ENCODE results near the gene ST3GAL3. TPM values are rescaled to one million over a fixed set of nuclear protein-coding genes. Genes with fewer than 3 reads are reported as not detected.

ST3GAL3 gene
- total and polyA plus RNA-seq, 10 of the 15 experiments (the other 5 are each of a cell fraction or from before 2014, with no cell fraction given): 1.2 to 19.3 (median 11.0) TPM

GRCh38 chr1:43979528-43980254, 272.4 kb downstream of the ST3GAL3 start:
- peaks cover under 1 to 7% of the 10 kb centered on the region in 2 experiments for H3K36me3 ChIP-seq (ENCODE audit: control insufficient read depth in 2 of 2, insufficient read depth in 2 of 2, low read length in 1 of 2)
- H3K9me3 ChIP-seq (replicated peaks; ENCODE audit: control insufficient read depth, insufficient read depth, low read length): no peaks in the 10 kb centered on the region
- ATAC-seq: peak; percentile 51
- FAIRE-seq: peak; percentile 74
- in situ Hi-C loops (cut with MboI) (no loop called here), intact Hi-C loops (cut with micrococcal nuclease; ENCODE audit: unreplicated experiment) (no loop called here)
- peak overlapping the region; percentile 29 for H2AFZ ChIP-seq (ENCODE audit: control insufficient read depth, low read depth, low read length)
- peak overlapping the region; percentile 74 for H3K4me3 ChIP-seq
- TF ChIP-seq RAD51 (IDR thresholded peaks at IDR 0.05) (peak; percentile 25; the same call in 1 of the 2 replicates), HDGF (IDR thresholded peaks at IDR 0.05) (peak; percentile 43; the same call in 1 of the 2 replicates), RUNX3 (IDR thresholded peaks at IDR 0.05; ENCODE audit: low read length) (no peak), USF1 (IDR thresholded peaks at IDR 0.05; ENCODE audit: borderline replicate concordance, extremely low read length, insufficient read depth, low read depth, low read length) (peak; percentile 65), POLR2A (IDR thresholded peaks at IDR 0.05; ENCODE audit: low read depth, low read length) (peak; percentile 71), MAX (IDR thresholded peaks at IDR 0.05; ENCODE audit: low read depth, low read length) (peak; percentile 52; the same call in 1 of the 2 replicates), MYC (IDR thresholded peaks at IDR 0.05; ENCODE audit: insufficient read depth, insufficient read length, insufficient replicate concordance, low read length, severe bottlenecking) (peak; percentile 85), CREM (IDR thresholded peaks at IDR 0.05; ENCODE audit: low read depth) (no peak), BHLHE40 (IDR thresholded peaks at IDR 0.05; ENCODE audit: borderline replicate concordance in 1 of 2, low read depth in 2 of 2, low read length in 1 of 2) (peak in 1 of 2 experiments; percentile 40; a peak in 2 of 4 replicates), EGR1 (IDR thresholded peaks at IDR 0.05; ENCODE audit: borderline replicate concordance in 1 of 2, low read depth in 2 of 2, low read length in 2 of 2) (0 out of 3 replicates have a peak, but pooled peaks of 1 of the 2 experiments have one; percentile 43)
- no TSS peak for BruUV-seq (replicated peaks)
- WGBS (ENCODE audit: insufficient coverage, insufficient replicate concordance, low lambda C conversion rate, missing lambda C conversion rate): 2% methylated on average over 14 of the region's 45 CpGs
- no peak overlapping the region; the same call in 1 of the 2 replicates for H3K27ac ChIP-seq (ENCODE audit: control insufficient read depth, insufficient read depth)
- no peaks in the 10 kb centered on the region for H3K27me3 ChIP-seq (replicated peaks in 1 of 2; ENCODE audit: control insufficient read depth in 2 of 2, insufficient read depth in 2 of 2, low read length in 1 of 2)
- ChIA-PET CTCF (no interaction called here), POLR2A (interaction anchor here (0.6 to 0.9 kb wide), 2 partner anchors 14 to 16 kb away, joined by 3 to 5 read pairs; no protein-coding TSS in a partner anchor), RAD21 (ENCODE audit: unreplicated experiment) (interaction anchor here (0.7 kb wide), 1 partner anchor 216 kb away, joined by 3 read pairs; no protein-coding TSS in a partner anchor), SMC1A (ENCODE audit: uncharacterized antibody, unreplicated experiment) (no interaction called here)
- H3K9ac ChIP-seq (ENCODE audit: control insufficient read depth, insufficient read depth, low read length): peak overlapping the region; percentile 72
- no peak for DNase-seq (ENCODE audit: low read depth, low spot score)
- peaks cover 45% of the 10 kb centered on the region for H3K79me2 ChIP-seq (ENCODE audit: control insufficient read depth, insufficient read depth, low read length)
- peaks cover 22% of the 10 kb centered on the region for H3K4me1 ChIP-seq (ENCODE audit: control insufficient read depth, insufficient read depth, low read length)
- H4K20me1 ChIP-seq (ENCODE audit: control insufficient read depth, insufficient read depth): no peaks in the 10 kb centered on the region
- peak overlapping the region; percentile 96 for H3K4me2 ChIP-seq (ENCODE audit: control insufficient read depth, insufficient read depth)

All from GM12878 (cell line).